NCI-H1105 treated with DMSO at 0.1 percent for 48 hours (cell line): ENCODE data around the gene CPT1C.
"Not testable (repeated sequence)": the region's sequence is repeated elsewhere in the genome, so short reads cannot be mapped to it uniquely, and the experiment has no call there.

Experiments used
- DNase-seq: peaks from one replicate; lab custom pipeline; 2025; lab: John Stamatoyannopoulos, UW

CPT1C gene

GRCh38 chr19:49705919-49706318, 15.0 kb downstream of the CPT1C start:
- no peak for DNase-seq

GRCh38 chr19:49710372-49710951, 19.5 kb downstream of the CPT1C start:
- DNase-seq: no peak

- no peak for DNase-seq
Observed at GRCh38 chr19:49712397-49712859, 21.5 kb downstream of the CPT1C start.

GRCh38 chr19:49713236-49713845, 22.4 kb downstream of the CPT1C start:
- DNase-seq: no peak

GRCh38 chr19:49716154-49716553, 25.2 kb downstream of the CPT1C start:
- no peak for DNase-seq

- DNase-seq: no peak
Observed at GRCh38 chr19:49718511-49718910, 27.6 kb downstream of the CPT1C start.

GRCh38 chr19:49718991-49719390, 28.1 kb downstream of the CPT1C start:
- no peak for DNase-seq

- DNase-seq: not testable (repeated sequence)
Observed at GRCh38 chr19:49719420-49719819, 28.5 kb downstream of the CPT1C start.

- no peak for DNase-seq
Observed at GRCh38 chr19:49727217-49728030, 36.5 kb downstream of the CPT1C start.

- DNase-seq: no peak
Observed at GRCh38 chr19:49730166-49730565, 39.2 kb downstream of the CPT1C start.

GRCh38 chr19:49738268-49738667, 47.4 kb downstream of the CPT1C start:
- DNase-seq: no peak

- DNase-seq: no peak
Observed at GRCh38 chr19:49739098-49739497, 48.2 kb downstream of the CPT1C start.

GRCh38 chr19:49739933-49740332, 49.0 kb downstream of the CPT1C start:
- DNase-seq: no peak

- DNase-seq: no peak
Observed at GRCh38 chr19:49741210-49741844, 50.4 kb downstream of the CPT1C start.

- DNase-seq: no peak
Observed at GRCh38 chr19:49744946-49745381, 54.0 kb downstream of the CPT1C start.

- DNase-seq: no peak
Observed at GRCh38 chr19:49746206-49746958, 55.5 kb downstream of the CPT1C start.

- DNase-seq: no peak
Observed at GRCh38 chr19:49749055-49749716, 58.3 kb downstream of the CPT1C start.

- no peak for DNase-seq
Observed at GRCh38 chr19:49749771-49750170, 58.9 kb downstream of the CPT1C start.

GRCh38 chr19:49752701-49753100, 61.8 kb downstream of the CPT1C start:
- no peak for DNase-seq

- no peak for DNase-seq
Observed at GRCh38 chr19:49755956-49756355, 65.0 kb downstream of the CPT1C start.

GRCh38 chr19:49758292-49758691, 67.4 kb downstream of the CPT1C start:
- DNase-seq: no peak
